ENCODE results near the gene RNF114.

RNF114 gene

GRCh38 chr20:49918446-49918845 is 17.8 kb upstream of the RNF114 start:
- no peak overlapping the region for H3K27ac ChIP-seq
- H3K27me3 ChIP-seq = no peaks in the 10 kb centered on the region
- TF ChIP-seq, protein P1, sequence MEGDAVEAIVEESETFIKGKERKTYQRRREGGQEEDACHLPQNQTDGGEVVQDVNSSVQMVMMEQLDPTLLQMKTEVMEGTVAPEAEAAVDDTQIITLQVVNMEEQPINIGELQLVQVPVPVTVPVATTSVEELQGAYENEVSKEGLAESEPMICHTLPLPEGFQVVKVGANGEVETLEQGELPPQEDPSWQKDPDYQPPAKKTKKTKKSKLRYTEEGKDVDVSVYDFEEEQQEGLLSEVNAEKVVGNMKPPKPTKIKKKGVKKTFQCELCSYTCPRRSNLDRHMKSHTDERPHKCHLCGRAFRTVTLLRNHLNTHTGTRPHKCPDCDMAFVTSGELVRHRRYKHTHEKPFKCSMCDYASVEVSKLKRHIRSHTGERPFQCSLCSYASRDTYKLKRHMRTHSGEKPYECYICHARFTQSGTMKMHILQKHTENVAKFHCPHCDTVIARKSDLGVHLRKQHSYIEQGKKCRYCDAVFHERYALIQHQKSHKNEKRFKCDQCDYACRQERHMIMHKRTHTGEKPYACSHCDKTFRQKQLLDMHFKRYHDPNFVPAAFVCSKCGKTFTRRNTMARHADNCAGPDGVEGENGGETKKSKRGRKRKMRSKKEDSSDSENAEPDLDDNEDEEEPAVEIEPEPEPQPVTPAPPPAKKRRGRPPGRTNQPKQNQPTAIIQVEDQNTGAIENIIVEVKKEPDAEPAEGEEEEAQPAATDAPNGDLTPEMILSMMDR (IDR thresholded peaks at IDR 0.05) = no peak
- H3K9me3 ChIP-seq = no peaks in the 10 kb centered on the region
- no peaks in the 10 kb centered on the region for H3K36me3 ChIP-seq
- H3K4me3 ChIP-seq (ENCODE audit: low read depth in 1 of 2, low read length in 1 of 2) = no peak overlapping the region
- peaks cover 21 to 29% of the 10 kb centered on the region in 2 experiments for H3K4me1 ChIP-seq (ENCODE audit: control insufficient read depth in 1 of 2, insufficient read depth in 1 of 2, low read depth in 1 of 2, low read length in 1 of 2)

- H3K4me1 ChIP-seq (ENCODE audit: control insufficient read depth in 1 of 2, insufficient read depth in 1 of 2, low read depth in 1 of 2, low read length in 1 of 2) = peaks cover 16 to 23% of the 10 kb centered on the region in 2 experiments
- no peak overlapping the region for H3K27ac ChIP-seq
- no peak overlapping the region for H3K4me3 ChIP-seq (ENCODE audit: low read depth in 1 of 2, low read length in 1 of 2)
- no peaks in the 10 kb centered on the region for H3K36me3 ChIP-seq
- TF ChIP-seq, protein P1 (IDR thresholded peaks at IDR 0.05) = no peak
- no peaks in the 10 kb centered on the region for H3K9me3 ChIP-seq
- H3K27me3 ChIP-seq = no peaks in the 10 kb centered on the region
These were observed 17.2 kb upstream of the RNF114 start for GRCh38 chr20:49919009-49919408.

DNA sequence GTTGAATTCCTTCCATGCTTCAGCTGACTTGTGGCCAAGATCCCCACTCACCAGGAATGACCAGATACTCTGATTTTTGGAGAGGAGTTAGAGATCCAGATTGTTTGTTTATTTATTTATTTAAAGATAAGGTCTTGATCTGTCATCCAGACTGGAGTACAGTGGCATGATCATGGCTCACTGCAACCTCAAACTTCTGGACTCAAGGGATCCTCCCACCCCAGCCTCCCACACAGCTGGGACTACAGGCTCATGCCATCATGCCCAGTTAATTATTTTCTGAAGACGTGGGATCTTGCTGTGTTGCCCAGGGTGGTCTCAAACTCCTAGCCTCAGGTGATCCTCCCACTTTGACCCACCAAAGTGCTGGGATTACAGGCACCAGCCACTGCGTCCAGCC is 16.7 kb upstream of the RNF114 start:
- Histone ChIP-seq H3K9me3 (no peaks in the 10 kb centered on the region), H3K36me3 (no peaks in the 10 kb centered on the region), H3K27me3 (no peaks in the 10 kb centered on the region), H3K4me3 (ENCODE audit: low read depth in 1 of 2, low read length in 1 of 2) (no peak overlapping the region), H3K27ac (no peak overlapping the region), H3K4me1 (ENCODE audit: control insufficient read depth in 1 of 2, insufficient read depth in 1 of 2, low read depth in 1 of 2, low read length in 1 of 2) (peaks cover 11 to 19% of the 10 kb centered on the region in 2 experiments)
- TF ChIP-seq, protein P1 (IDR thresholded peaks at IDR 0.05) = no peak

- peaks cover 21 to 22% of the 10 kb centered on the region in 2 experiments for H3K4me1 ChIP-seq (ENCODE audit: control insufficient read depth in 1 of 2, insufficient read depth in 1 of 2, low read depth in 1 of 2, low read length in 1 of 2)
- no peak overlapping the region for H3K4me3 ChIP-seq (ENCODE audit: low read depth in 1 of 2, low read length in 1 of 2)
- no peaks in the 10 kb centered on the region for H3K27me3 ChIP-seq
- H3K27ac ChIP-seq = no peak overlapping the region
- no peaks in the 10 kb centered on the region for H3K9me3 ChIP-seq
- H3K36me3 ChIP-seq = no peaks in the 10 kb centered on the region
- TF ChIP-seq, protein P1 (IDR thresholded peaks at IDR 0.05) = no peak
These were observed 11.9 kb upstream of the RNF114 start for GRCh38 chr20:49924247-49924646.

DNA sequence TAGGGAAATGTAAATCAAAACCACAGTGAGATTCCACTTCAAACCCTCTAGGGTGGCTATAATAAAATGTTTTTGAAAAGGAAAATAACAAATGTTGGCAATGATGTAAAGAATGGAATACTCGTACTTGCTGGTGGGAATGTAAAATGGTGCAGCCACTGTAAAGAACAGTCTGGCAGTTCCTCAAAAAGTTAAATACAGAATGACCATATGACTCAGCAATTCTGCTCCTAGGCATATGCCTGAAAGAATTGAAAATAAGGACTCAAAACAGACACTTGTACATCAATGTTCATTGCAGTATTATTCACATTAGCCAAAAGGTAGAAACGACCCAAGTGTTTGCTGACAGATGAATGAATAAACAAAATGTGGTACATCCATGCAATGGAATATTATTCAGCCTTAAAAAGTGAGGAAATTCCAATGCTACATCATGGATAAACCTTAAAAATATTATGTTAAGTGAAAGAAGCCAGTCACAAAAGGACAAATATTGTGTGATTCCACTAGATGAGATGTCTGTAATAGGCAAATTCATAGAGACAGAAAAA is 10.2 kb upstream of the RNF114 start:
- peak overlapping the region; percentile 49 for H3K27ac ChIP-seq
- no peaks in the 10 kb centered on the region for H3K27me3 ChIP-seq
- H3K9me3 ChIP-seq = no peaks in the 10 kb centered on the region
- no peaks in the 10 kb centered on the region for H3K36me3 ChIP-seq
- H3K4me3 ChIP-seq (ENCODE audit: low read depth in 1 of 2, low read length in 1 of 2) = no peak overlapping the region
- H3K4me1 ChIP-seq (ENCODE audit: control insufficient read depth in 1 of 2, insufficient read depth in 1 of 2, low read depth in 1 of 2, low read length in 1 of 2) = peaks cover 23 to 24% of the 10 kb centered on the region in 2 experiments
- TF ChIP-seq, protein P1 (IDR thresholded peaks at IDR 0.05) = peak; percentile 15
